Stimulated activated CD4-positive, alpha-beta T cell treated with anti-CD3 and anti-CD28 coated beads, TNF-alpha, amount 100 ng/mL, for 24 hours (primary cell): ENCODE results near the gene PTRH1.
A peak's percentile ranks its signal among the peaks of the same experiment; 100 is the strongest.
"Not testable (repeated sequence)": the region's sequence is repeated elsewhere in the genome, so short reads cannot be mapped to it uniquely, and the experiment has no call there.

Experiments used
- DNase-seq, 3 experiments: peaks; one replicate each; pipeline ENCODE4 v3.0.0-alpha.2; 2020; ENCODE audit warnings: low read depth in 3 of 3

PTRH1 gene

GRCh38 chr9:127715470-127716337 is at the start of gene PTRH1, which contains the start of gene TTC16:
TSS of gene PTRH1 (minus strand) at chr9:127715663. CDS start at chr9:127715639, 24 bp downstream.
TSS of gene TTC16 (plus strand) at chr9:127716079. CDS start at chr9:127716146, 67 bp downstream.
- DNase-seq, result peak; percentile 95 to 98 (median 96)

GRCh38 chr9:127763918-127764384 is 48.5 kb upstream of the PTRH1 start:
- DNase-seq, result no peak

GRCh38 chr9:127762111-127762676 is 46.7 kb upstream of the PTRH1 start:
- no peak for DNase-seq

GRCh38 chr9:127761491-127761956 is 46.1 kb upstream of the PTRH1 start:
- DNase-seq, result no peak

- no peak for DNase-seq
Observed at GRCh38 chr9:127761061-127761460, 45.6 kb upstream of the PTRH1 start.

- DNase-seq, result no peak
Observed at GRCh38 chr9:127758843-127759242, 43.4 kb upstream of the PTRH1 start.

- DNase-seq, result not testable (repeated sequence)
Observed at GRCh38 chr9:127756776-127757175, 41.3 kb upstream of the PTRH1 start.

GRCh38 chr9:127756233-127756632 is 40.8 kb upstream of the PTRH1 start:
- no peak for DNase-seq

- DNase-seq, result no peak
Observed at GRCh38 chr9:127755061-127756060, 39.9 kb upstream of the PTRH1 start.

GRCh38 chr9:127754099-127755060 is 38.9 kb upstream of the PTRH1 start:
- DNase-seq, result no peak

GRCh38 chr9:127753622-127754021 is 38.2 kb upstream of the PTRH1 start:
- DNase-seq, result no peak

GRCh38 chr9:127753148-127753547 is 37.7 kb upstream of the PTRH1 start:
- no peak for DNase-seq

- no peak for DNase-seq
Observed at GRCh38 chr9:127751269-127752054, 36.0 kb upstream of the PTRH1 start.

GRCh38 chr9:127749090-127749787 is 33.8 kb upstream of the PTRH1 start:
- no peak for DNase-seq

- no peak for DNase-seq
Observed at GRCh38 chr9:127746959-127747569, 31.6 kb upstream of the PTRH1 start.

- DNase-seq, result no peak
Observed at GRCh38 chr9:127744398-127745110, 29.1 kb upstream of the PTRH1 start.

- no peak for DNase-seq
Observed at GRCh38 chr9:127742435-127743088, 27.1 kb upstream of the PTRH1 start.
